Measurements from ENCODE around the gene SWI5. TPM values are rescaled to one million over a fixed set of nuclear protein-coding genes. Genes with fewer than 3 reads are reported as not detected.
A peak's percentile ranks its signal among the peaks of the same experiment; 100 is the strongest.

Gene SWI5
- total RNA-seq, 1 donor from 2014 or later, result 30.0 TPM

GRCh38 chr9:128322404-128323211 is 46.5 kb downstream of the SWI5 start, which contains the start of the genes COQ4 and TRUB2:
COQ4 (plus strand) TSS chr9:128322839; CDS start chr9:128322859, 20 bp downstream.
TRUB2 (minus strand) TSS chr9:128322447; CDS start chr9:128322408, 39 bp downstream.
- TF ChIP-seq CTCF (IDR thresholded peaks at IDR 0.05; ENCODE audit: insufficient read depth, low read length, severe bottlenecking), result no peak
- DNase-seq (ENCODE audit: low read depth) (peak; percentile 83), FAIRE-seq (no peak)
- peaks cover 4% of the 10 kb centered on the region for H3K36me3 ChIP-seq (ENCODE audit: control insufficient read depth, insufficient read depth, low read length)
- H3K4me3 ChIP-seq (ENCODE audit: low read depth, low read length), result peak within 1 kb of the TSS; percentile 84
- H3K27me3 ChIP-seq (ENCODE audit: control insufficient read depth, insufficient read depth, low read length), result no peaks in the 10 kb centered on the region

DNA sequence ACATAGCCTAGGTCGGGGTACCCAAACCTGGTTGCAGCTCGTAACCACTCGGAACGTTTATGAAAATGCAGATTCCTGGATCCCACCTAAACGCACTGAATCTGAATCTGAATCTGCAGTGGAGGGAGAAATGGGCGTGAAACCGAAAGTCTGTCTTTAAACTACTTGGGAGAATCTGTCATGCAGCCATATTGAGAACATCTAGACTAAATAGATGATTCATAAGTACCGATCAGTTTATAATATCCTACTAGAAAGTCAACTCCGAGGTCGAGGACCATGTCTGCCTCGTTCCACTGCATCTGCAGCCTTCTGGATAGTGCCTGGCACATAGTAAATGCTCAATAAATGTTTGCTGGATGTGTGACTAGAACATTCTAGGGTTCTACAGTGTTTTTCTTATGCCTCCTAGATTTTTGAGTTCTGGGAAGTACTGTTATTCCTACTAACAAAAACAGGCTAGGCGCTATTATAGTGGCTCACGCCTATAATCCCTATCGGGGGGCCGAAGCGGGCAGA is 47.2 kb downstream of the SWI5 start:
- DNase-seq (ENCODE audit: low read depth), result peak; percentile 40
- H3K4me3 ChIP-seq (ENCODE audit: low read depth, low read length), result peak overlapping the region; percentile 84
- H3K36me3 ChIP-seq (ENCODE audit: control insufficient read depth, insufficient read depth, low read length), result peaks cover 4% of the 10 kb centered on the region
- FAIRE-seq, result no peak
- no peaks in the 10 kb centered on the region for H3K27me3 ChIP-seq (ENCODE audit: control insufficient read depth, insufficient read depth, low read length)
- no peak for TF ChIP-seq CTCF (IDR thresholded peaks at IDR 0.05; ENCODE audit: insufficient read depth, low read length, severe bottlenecking)

GRCh38 chr9:128323791-128324190 is 47.7 kb downstream of the SWI5 start:
- FAIRE-seq, result no peak

GRCh38 chr9:128324401-128324800 is 48.3 kb downstream of the SWI5 start:
- FAIRE-seq (no peak), DNase-seq (ENCODE audit: low read depth) (no peak)
- H3K36me3 ChIP-seq (ENCODE audit: control insufficient read depth, insufficient read depth, low read length), result peaks cover 4% of the 10 kb centered on the region
- no peak overlapping the region for H3K4me3 ChIP-seq (ENCODE audit: low read depth, low read length)
- no peaks in the 10 kb centered on the region for H3K27me3 ChIP-seq (ENCODE audit: control insufficient read depth, insufficient read depth, low read length)
- TF ChIP-seq CTCF (IDR thresholded peaks at IDR 0.05; ENCODE audit: insufficient read depth, low read length, severe bottlenecking), result no peak

More at GRCh38 chr9:128323791-128324190, 47.7 kb downstream of the SWI5 start:
- DNase-seq (ENCODE audit: low read depth), result no peak
- no peaks in the 10 kb centered on the region for H3K27me3 ChIP-seq (ENCODE audit: control insufficient read depth, insufficient read depth, low read length)
- TF ChIP-seq CTCF (IDR thresholded peaks at IDR 0.05; ENCODE audit: insufficient read depth, low read length, severe bottlenecking), result no peak
- no peak overlapping the region for H3K4me3 ChIP-seq (ENCODE audit: low read depth, low read length)
- H3K36me3 ChIP-seq (ENCODE audit: control insufficient read depth, insufficient read depth, low read length), result peaks cover 4% of the 10 kb centered on the region

DNA sequence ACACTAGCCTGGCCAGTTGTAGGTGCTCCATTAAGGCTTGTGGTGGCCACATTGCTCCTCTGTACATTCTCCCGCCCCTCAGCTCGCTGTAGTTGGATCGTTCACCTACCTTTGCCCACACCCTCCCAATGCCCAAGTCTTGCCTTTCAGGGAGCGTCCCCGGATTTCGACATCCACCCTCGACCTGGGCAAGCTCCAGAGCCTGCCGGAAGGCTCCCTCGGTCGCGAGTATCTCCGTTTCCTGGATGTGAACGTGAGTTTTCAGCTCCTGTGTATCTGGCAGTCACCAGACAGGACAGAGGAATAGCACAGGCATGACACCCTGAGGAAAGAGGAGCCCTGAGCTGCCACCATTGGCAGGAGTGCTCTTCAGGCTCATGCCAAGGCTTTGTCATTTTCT is 49.6 kb downstream of the SWI5 start:
- no peak for TF ChIP-seq CTCF (IDR thresholded peaks at IDR 0.05; ENCODE audit: insufficient read depth, low read length, severe bottlenecking)
- no peaks in the 10 kb centered on the region for H3K27me3 ChIP-seq (ENCODE audit: control insufficient read depth, insufficient read depth, low read length)
- no peak overlapping the region for H3K4me3 ChIP-seq (ENCODE audit: low read depth, low read length)
- DNase-seq (ENCODE audit: low read depth) (no peak), FAIRE-seq (no peak)
- peaks cover 4% of the 10 kb centered on the region for H3K36me3 ChIP-seq (ENCODE audit: control insufficient read depth, insufficient read depth, low read length)

Measured in bronchial epithelial cell (primary cell).